A549 (cell line): ENCODE data around the gene PRDM10. TPM values are rescaled to one million over a fixed set of nuclear protein-coding genes. Genes with fewer than 3 reads are reported as not detected.

Experiments used
- ATAC-seq, 2 experiments: fragments of 200-7000 bp in 1 of 2; fragments of >200 bp in 1 of 2; cut with Nextera tagmentation in 1 of 2; cut with Tn5 transposase in 1 of 2; 3 replicates each; pipeline versions ENCODE4 v1.8.0 to v1.9.1; 2018 to 2020; ENCODE audit warnings: mild to moderate bottlenecking in 1 of 2, moderate library complexity in 1 of 2
- CTCF ChIA-PET: fragments of 300-600 bp; sonication (Branson Sonifier 250); formaldehyde crosslinking; extraction: SDS; loops from one replicate; lab custom pipeline; 2021; ENCODE audit warnings: antibody characterized with exemption, inconsistent platforms; lab: Yijun Ruan, JAX
- POLR2A ChIA-PET: fragments of 350-600 bp; formaldehyde crosslinking; extraction: SDS; loops from one replicate; lab custom pipeline; 2021; ENCODE audit warnings: antibody characterized with exemption, inconsistent platforms; lab: Yijun Ruan, JAX
- DNase-seq, 2 experiments: peaks; one replicate each; pipeline versions ENCODE4 v3.0.0 to v3.0.0-alpha.2; 2011 to 2016; ENCODE audit warnings: low read depth in 1 of 2, low spot score in 1 of 2
- FAIRE-seq: peaks from 2 replicates; lab custom pipeline; 2011; peaks lifted over from hg19 to GRCh38; lab: Jason Lieb, UNC
- H3K27ac ChIP-seq, 2 experiments: fragments of >200 bp; sonication (Bioruptor Twin); formaldehyde crosslinking; 3 replicates each; pipeline ENCODE4 v1.5.1; 2016 to 2017
- H3K4me1 ChIP-seq: fragments of >200 bp; sonication (Bioruptor Twin); formaldehyde crosslinking; 3 replicates; pipeline ENCODE4 v1.6.1; 2016
- H3K4me2 ChIP-seq: fragments of >200 bp; sonication (Bioruptor Twin); formaldehyde crosslinking; 3 replicates; pipeline ENCODE4 v1.6.1; 2016
- H3K4me3 ChIP-seq: fragments of >200 bp; sonication (Bioruptor Twin); formaldehyde crosslinking; 3 replicates; pipeline ENCODE4 v1.5.1; 2016
- H3K9me3 ChIP-seq: fragments of >200 bp; sonication (Bioruptor Twin); formaldehyde crosslinking; 3 replicates; pipeline ENCODE4 v1.6.1; 2016
- ATOH8 ChIP-seq: fragments of 250-450 bp; sonication (Bioruptor Pico); IDR thresholded peaks from 2 replicates; pipeline ENCODE4 v1.5.0; 2020; ENCODE audit warnings: low read depth, mild to moderate bottlenecking, moderate library complexity
- BHLHE40 ChIP-seq: IDR thresholded peaks from 2 replicates; pipeline ENCODE4 v1.6.1; 2012; ENCODE audit warnings: low read depth, low read length, inconsistent platforms
- CBX2 ChIP-seq: fragments of 200-600 bp; sonication (generic); IDR thresholded peaks from 2 replicates; pipeline ENCODE4 v1.6.1; 2016; ENCODE audit warnings: low read depth, mild to moderate bottlenecking, borderline replicate concordance
- CHD2 ChIP-seq: fragments of 150-350 bp; IDR thresholded peaks from 2 replicates; pipeline ENCODE4 v1.6.1; 2014; ENCODE audit warnings: low read length; ENCODE audit not compliant: partially characterized antibody
- CHD4 ChIP-seq: fragments of 200-600 bp; sonication (generic); IDR thresholded peaks from 2 replicates; pipeline ENCODE4 v1.6.1; 2016; ENCODE audit warnings: antibody characterized with exemption, mild to moderate bottlenecking, borderline replicate concordance
- CTCF ChIP-seq: fragments of >200 bp; sonication (Bioruptor Twin); formaldehyde crosslinking; IDR thresholded peaks from 3 replicates; pipeline ENCODE4 v1.5.1; 2016
- E2F6 ChIP-seq: IDR thresholded peaks from 2 replicates; pipeline ENCODE4 v1.6.1; 2012; ENCODE audit warnings: low read depth, borderline replicate concordance
- FOSB ChIP-seq: fragments of 250-450 bp; sonication (Bioruptor Pico); IDR thresholded peaks from 2 replicates; pipeline ENCODE4 v1.5.0; 2020; ENCODE audit warnings: mild to moderate bottlenecking, moderate library complexity
- GATA3 ChIP-seq: IDR thresholded peaks from 2 replicates; pipeline ENCODE4 v1.6.1; 2012; ENCODE audit warnings: borderline replicate concordance
- HES2 ChIP-seq: fragments of >200 bp; sonication (Bioruptor Twin); formaldehyde crosslinking; IDR thresholded peaks from 2 replicates; pipeline ENCODE4 v1.6.1; 2016
- HOXB13 ChIP-seq: fragments of 250-450 bp; sonication (Bioruptor Pico); IDR thresholded peaks from 2 replicates; pipeline ENCODE4 v1.5.0; 2020; ENCODE audit warnings: low read depth, mild to moderate bottlenecking, moderate library complexity
- HOXB5 ChIP-seq: fragments of 250-450 bp; sonication (Bioruptor Pico); IDR thresholded peaks from 2 replicates; pipeline ENCODE4 v1.5.0; 2020; ENCODE audit warnings: mild to moderate bottlenecking, moderate library complexity
- MAX ChIP-seq: IDR thresholded peaks from 2 replicates; pipeline ENCODE4 v1.6.1; 2012
- MAZ ChIP-seq: fragments of 150-350 bp; IDR thresholded peaks from 2 replicates; pipeline ENCODE4 v1.6.1; 2014; ENCODE audit warnings: antibody characterized with exemption, low read depth, low read length, borderline replicate concordance
- MYC ChIP-seq: IDR thresholded peaks from 2 replicates; pipeline ENCODE4 v1.6.1; 2012; ENCODE audit warnings: mild to moderate bottlenecking, inconsistent platforms, low read length, improper control_type of control experiment, borderline replicate concordance
- NFE2L2 ChIP-seq: fragments of 150-350 bp; conservative IDR thresholded peaks from 2 replicates; pipeline ENCODE4 v1.6.1; 2014; ENCODE audit warnings: low read length
- NR3C1 ChIP-seq: fragments of >200 bp; sonication (Bioruptor Twin); formaldehyde crosslinking; IDR thresholded peaks from 3 replicates; pipeline ENCODE4 v1.6.1; 2017
- PBX3 ChIP-seq: IDR thresholded peaks from 2 replicates; pipeline ENCODE4 v1.6.1; 2012
- POLR2AphosphoS2 ChIP-seq: conservative IDR thresholded peaks from 2 replicates; pipeline ENCODE4 v1.6.1; 2012; ENCODE audit warnings: low read length, improper control_type of control experiment, inconsistent platforms
- RFX5 ChIP-seq: fragments of 450-650 bp; IDR thresholded peaks from 2 replicates; pipeline ENCODE4 v1.7.1; 2014; ENCODE audit warnings: antibody characterized with exemption, mild to moderate bottlenecking, moderate library complexity
- USF2 ChIP-seq: fragments of 450-650 bp; IDR thresholded peaks from 2 replicates; pipeline ENCODE4 v1.6.1; 2014; ENCODE audit warnings: antibody characterized with exemption
- ZFP36 ChIP-seq: fragments of 450-650 bp; IDR thresholded peaks from 2 replicates; pipeline ENCODE4 v1.6.1; 2014; ENCODE audit warnings: borderline replicate concordance; ENCODE audit not compliant: partially characterized antibody
- ZNF302 ChIP-seq: fragments of 250-450 bp; sonication (Bioruptor Pico); IDR thresholded peaks from 2 replicates; pipeline ENCODE4 v1.9.0; 2021; ENCODE audit warnings: inconsistent platforms, mild to moderate bottlenecking, moderate library complexity
- ZSCAN20 ChIP-seq: fragments of 250-450 bp; sonication (Bioruptor Pico); IDR thresholded peaks from 2 replicates; pipeline ENCODE4 v1.8.0; 2022; ENCODE audit warnings: mild to moderate bottlenecking, moderate library complexity
- WGBS: methylation state at CpG from one replicate; pipeline ENCODE4 v1.1.6; 2017; ENCODE audit errors: missing lambda C conversion rate; 5-methylcytosine and 5-hydroxymethylcytosine counted together
- polyA plus RNA-seq, 4 experiments: library from polyadenylated mRNA; depleted of rRNA in 3 of 4; stranded (reverse); fragments of >200 nt; fragmentation: RNase III in 1 of 4; extraction: RNeasy Plus Mini Kit Qiagen cat#74134 plus additional on column Dnase treatment in 1 of 4; gene quantifications; 2 replicates in 3 of 4; 3 replicates in 1 of 4; pipeline ENCODE4 v1.2.3, GENCODE V29; 2011 to 2017

The PRDM10 gene
- polyA plus RNA-seq, 2 of the 4 experiments (the other 2 are of a cell fraction), result 3.1 to 4.0 TPM

- FAIRE-seq (no peak), ATAC-seq (no peak), DNase-seq (no peak)
- ChIA-PET CTCF (interaction anchor here (0.6 to 1.4 kb wide), 2 partner anchors 12 to 37 kb away, joined by 3 to 4 read pairs; no protein-coding TSS in a partner anchor), POLR2A (no interaction called here)
- Histone ChIP-seq H3K4me3 (no peak overlapping the region), H3K4me2 (no peak overlapping the region), H3K4me1 (no peaks in the 10 kb centered on the region), H3K27ac (no peak overlapping the region), H3K9me3 (no peaks in the 10 kb centered on the region)
- TF ChIP-seq NFE2L2, result no peak
- no peak for TF ChIP-seq CHD2
- TF ChIP-seq GATA3, result no peak
- TF ChIP-seq PBX3, result no peak
- no peak for TF ChIP-seq FOSB
- TF ChIP-seq CTCF, result no peak
- TF ChIP-seq CBX2, result no peak
- TF ChIP-seq MAZ, result no peak
These were observed 59.6 kb downstream of the PRDM10 start for GRCh38 chr11:129943036-129943435.

- ChIA-PET CTCF (interaction anchor here (1.2 kb wide), 1 partner anchor 16 kb away, joined by 3 read pairs; no protein-coding TSS in a partner anchor), POLR2A (no interaction called here)
- DNase-seq (no peak), ATAC-seq (no peak), FAIRE-seq (no peak)
- Histone ChIP-seq H3K4me3 (no peak overlapping the region), H3K4me2 (no peak overlapping the region), H3K27ac (no peak overlapping the region), H3K9me3 (no peaks in the 10 kb centered on the region), H3K4me1 (no peaks in the 10 kb centered on the region)
- 68% methylated on average over 4 of the region's 4 CpGs for WGBS
- no peak for TF ChIP-seq NR3C1
- no peak for TF ChIP-seq CHD4
- no peak for TF ChIP-seq MAX
- TF ChIP-seq E2F6, result no peak
- TF ChIP-seq RFX5, result no peak
- TF ChIP-seq HOXB5 (CRISPR knock-in tag), result no peak
- no peak for TF ChIP-seq BHLHE40
- no peak for TF ChIP-seq ZNF302 (CRISPR knock-in tag)
- no peak for TF ChIP-seq ZSCAN20
- TF ChIP-seq MYC, result no peak
- TF ChIP-seq POLR2AphosphoS2, result no peak
- TF ChIP-seq ZFP36, result no peak
- TF ChIP-seq HES2, result no peak
- TF ChIP-seq ATOH8 (CRISPR knock-in tag), result no peak
- TF ChIP-seq USF2, result no peak
- TF ChIP-seq HOXB13 (CRISPR knock-in tag), result no peak
These were observed 63.1 kb downstream of the PRDM10 start for GRCh38 chr11:129939510-129939909.
